Eye (tissue), 1 donor: ENCODE data around the gene PCDH15.
"Not testable (repeated sequence)": the region's sequence is repeated elsewhere in the genome, so short reads cannot be mapped to it uniquely, and the experiment has no call there.

Source experiments
- DNase-seq: peaks from one replicate; pipeline ENCODE4 v3.0.0-alpha.2; 2015

The PCDH15 gene

GRCh38 chr10:54531296-54531695, 269.7 kb downstream of the PCDH15 start:
- no peak for DNase-seq

DNA sequence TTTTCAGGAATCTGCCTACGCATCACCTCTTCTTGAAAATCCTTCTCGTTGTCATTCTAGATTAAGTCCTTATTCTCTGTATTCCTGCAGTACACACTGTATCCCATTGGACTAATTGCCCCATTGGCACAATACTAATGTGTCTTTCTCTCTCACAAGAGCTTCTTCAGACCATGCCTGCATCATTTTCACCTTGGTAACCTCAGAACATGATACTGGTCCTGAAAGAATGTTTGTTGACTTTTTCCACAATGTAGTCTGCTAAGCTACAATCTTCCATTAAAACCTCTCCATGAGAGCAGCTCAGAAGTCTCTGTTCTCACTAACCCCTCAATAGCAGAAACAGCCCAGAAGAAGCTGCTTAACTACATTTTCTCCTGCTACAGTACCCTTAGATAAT, 270.7 kb downstream of the PCDH15 start:
- no peak for DNase-seq

DNA sequence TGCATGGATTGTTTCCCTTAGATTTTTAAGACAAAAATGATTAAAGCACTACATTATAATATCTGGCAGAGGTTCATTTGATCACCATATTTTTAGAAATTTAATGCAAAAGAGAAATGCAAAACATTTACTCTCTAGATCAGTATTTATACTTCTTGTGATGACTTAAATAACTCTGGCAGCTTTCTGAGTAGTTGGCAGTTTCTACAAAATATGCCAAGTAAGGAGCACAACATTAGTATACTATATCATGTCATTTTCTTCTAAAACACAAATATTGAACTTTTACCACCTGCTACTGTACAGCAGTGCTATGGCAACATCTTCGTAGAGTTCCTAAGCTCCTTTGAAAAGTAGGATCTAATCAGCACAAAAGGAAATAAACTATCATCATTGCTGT, 275.2 kb downstream of the PCDH15 start:
- no peak for DNase-seq

DNA sequence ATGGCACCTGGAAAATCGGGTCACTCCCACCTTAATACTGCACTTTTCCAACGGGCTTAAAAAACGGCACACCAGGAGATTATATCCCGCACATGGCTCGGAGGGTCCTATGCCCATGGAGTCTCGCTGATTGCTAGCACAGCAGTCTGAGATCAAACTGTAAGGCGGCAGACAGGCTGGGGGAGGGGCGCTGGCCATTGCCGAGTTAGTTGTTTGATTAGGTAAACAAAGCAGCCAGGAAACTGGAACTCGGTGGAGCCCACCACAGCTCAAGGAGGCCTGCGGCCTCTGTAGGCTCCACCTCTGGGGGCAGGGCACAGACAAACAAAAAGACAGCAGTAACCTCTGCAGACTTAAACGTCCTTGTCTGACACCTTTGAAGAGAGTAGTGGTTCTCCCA, 285.8 kb downstream of the PCDH15 start:
- DNase-seq, result not testable (repeated sequence)

GRCh38 chr10:54503863-54504262, 297.2 kb downstream of the PCDH15 start:
- no peak for DNase-seq

GRCh38 chr10:54501929-54502328, 299.1 kb downstream of the PCDH15 start:
- DNase-seq, result no peak

DNA sequence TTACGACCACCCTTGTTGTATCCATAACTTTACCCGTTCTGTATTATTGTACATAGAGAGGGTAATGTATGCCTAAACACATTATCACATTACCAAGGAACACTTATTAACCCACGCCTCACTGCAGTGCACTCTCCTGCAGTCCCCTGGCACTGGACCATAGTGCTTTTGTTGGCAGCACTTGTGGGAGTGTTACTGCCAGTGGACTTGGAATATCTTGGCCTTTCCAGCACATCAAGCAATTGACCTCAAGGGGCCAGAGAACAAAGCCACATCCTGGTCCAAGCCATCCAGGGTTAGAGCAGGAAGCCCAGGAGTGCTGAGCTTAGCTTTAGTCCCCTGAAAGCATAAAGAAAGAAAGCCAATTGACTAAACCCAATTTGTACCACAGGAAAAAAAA, 304.2 kb downstream of the PCDH15 start:
- no peak for DNase-seq

GRCh38 chr10:54487743-54488142, 313.3 kb downstream of the PCDH15 start:
- DNase-seq, result no peak

- no peak for DNase-seq
Observed at GRCh38 chr10:54485971-54486370, 315.1 kb downstream of the PCDH15 start.

DNA sequence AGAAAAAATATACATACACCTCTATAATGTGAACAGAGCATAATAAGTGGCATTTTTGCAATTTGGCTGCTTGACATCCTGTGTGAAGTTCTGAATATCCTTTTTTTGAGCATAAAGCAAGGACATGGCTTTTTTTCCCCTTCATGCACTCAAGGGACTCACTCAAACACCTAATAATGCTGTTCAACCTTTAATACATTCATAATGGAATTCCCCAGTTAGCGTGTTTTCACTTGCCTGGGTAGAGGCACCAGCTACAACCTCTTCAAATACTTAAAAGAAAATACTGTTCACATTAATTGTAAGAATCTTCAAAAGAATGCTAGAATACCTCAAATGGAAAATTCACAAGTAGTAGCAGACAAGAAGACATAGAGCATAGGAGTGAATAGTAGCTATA, 316.8 kb downstream of the PCDH15 start:
- DNase-seq, result no peak

GRCh38 chr10:54478601-54479000, 322.4 kb downstream of the PCDH15 start:
- DNase-seq, result no peak

GRCh38 chr10:54477738-54478137, 323.3 kb downstream of the PCDH15 start:
- no peak for DNase-seq

GRCh38 chr10:54470324-54470631, 330.8 kb downstream of the PCDH15 start:
- no peak for DNase-seq

DNA sequence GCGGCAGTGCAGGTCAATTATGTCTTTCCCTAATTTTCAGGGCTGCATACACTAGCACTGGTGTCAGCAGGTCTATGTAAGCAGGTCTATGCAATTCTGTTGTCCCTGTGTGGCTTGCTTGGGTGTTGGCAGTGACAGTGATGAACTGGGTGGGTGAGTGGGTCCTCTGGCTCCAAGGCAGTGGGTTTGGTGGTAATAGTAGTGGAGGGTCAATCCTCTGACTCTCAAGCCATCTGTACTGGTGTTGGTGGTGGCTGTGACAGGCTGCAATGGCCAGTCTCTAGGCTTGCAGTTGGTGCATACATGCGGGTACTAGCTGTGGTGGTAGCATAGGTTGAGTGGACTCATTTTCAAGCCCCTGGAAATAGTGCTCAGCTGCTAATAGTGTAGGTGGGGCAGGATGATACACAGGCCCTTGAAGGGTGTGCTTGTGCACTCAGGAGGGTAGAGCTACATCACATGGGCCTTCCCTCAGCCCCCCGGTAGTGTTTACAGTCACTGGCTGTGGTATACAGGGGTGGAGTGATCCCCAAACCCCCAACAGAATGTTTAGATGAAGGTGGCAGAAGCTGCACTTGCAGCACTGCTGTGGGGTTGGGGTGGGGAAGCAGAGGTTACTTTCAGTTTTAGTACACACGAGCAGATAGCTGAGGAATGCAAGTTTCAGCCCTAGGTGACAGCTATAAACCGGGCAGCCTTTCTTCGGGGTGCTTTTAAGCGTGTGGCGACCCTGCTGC, 331.3 kb downstream of the PCDH15 start:
- no peak for DNase-seq

DNA sequence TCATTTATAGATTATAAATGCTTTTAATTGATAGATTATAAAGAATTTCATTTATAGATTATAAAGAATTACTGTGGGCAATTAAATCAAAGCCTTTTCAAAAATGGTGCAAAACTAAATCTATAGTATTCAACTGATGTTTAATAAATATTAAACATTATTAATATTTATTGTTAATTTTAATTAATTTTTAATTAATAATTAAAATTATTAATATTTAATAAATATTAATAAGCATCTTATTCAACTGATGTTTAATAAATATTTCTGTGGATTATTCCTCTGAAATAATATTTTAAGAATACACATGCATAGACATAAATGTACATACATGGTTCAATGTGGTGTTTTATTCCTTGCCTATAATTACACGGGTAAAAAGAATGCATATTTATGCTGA, 346.8 kb downstream of the PCDH15 start:
- DNase-seq, result no peak

DNA sequence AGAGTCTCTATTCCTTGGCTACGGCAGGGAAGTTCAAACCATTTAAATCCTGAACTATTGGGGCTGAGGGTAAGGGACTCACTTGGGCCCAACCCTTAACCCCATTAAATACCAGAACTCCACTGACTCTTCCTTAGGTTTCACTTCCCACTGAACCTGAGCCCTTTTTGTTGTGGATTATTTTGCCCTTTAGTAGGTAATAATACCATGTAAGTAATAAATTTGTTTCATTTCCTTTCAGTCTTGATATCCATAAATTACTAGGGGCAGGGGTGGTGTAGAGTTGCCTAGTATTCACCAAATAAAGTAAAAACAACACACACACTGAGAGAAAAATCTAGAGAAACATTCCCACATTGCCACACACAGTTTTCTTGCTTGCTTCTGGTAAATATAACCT, 352.0 kb downstream of the PCDH15 start:
- DNase-seq, result no peak

GRCh38 chr10:54444170-54444569, 356.9 kb downstream of the PCDH15 start:
- DNase-seq, result no peak

DNA sequence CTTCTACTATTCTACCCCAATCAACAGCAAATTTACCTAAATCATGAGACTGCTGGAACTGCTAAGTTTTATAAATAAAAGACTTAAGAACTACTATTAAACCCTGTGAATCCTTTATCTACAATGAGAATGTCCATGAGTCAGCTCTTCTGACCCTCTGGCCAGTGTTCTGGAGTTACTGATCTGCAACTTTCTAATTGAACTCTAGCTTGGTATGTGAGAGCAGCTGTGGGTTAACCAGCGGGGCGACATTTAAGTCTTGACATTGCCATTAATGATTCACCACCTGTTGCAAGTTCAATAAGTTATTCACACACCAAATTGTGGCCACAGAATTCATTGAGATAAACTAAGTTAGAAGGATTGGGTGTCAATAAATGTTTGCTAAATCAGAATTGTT, 359.8 kb downstream of the PCDH15 start:
- no peak for DNase-seq

DNA sequence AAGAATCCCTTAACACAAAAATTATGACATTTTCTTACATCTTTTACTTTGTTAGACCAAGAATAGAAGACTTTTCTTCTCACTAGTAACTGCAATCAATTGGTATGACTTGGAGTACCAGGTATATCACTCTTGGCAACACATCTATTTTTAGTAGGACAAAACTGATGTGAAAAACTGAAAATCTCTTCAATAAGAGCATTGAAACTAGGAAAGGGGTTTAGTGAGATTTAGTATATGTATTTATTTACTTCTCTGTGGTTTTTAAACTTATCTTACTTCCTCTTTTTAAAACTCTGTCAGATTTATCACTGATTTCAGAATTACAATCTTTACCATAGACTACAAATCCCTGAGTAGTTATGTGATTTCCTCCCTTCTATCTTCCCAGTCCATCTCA, 366.2 kb downstream of the PCDH15 start:
- DNase-seq, result no peak

DNA sequence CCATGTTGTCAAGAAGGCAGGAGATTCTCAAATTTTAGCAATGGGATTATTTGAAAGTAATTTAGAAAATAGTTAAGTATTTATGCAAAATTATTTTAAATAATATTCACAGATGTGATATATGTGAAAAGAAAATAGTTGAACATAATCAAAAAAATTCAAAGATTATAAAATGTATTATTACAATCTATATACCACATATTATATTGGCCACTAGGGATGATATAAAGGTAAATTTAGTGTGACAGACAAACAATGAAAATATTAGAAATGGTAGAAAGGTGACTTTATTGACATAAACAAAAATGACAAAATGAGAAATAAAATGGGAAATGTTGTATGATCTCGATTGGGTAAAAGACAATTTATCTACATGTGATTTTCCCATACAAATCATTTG, 385.5 kb downstream of the PCDH15 start:
- DNase-seq, result no peak

- peak; percentile 66 for DNase-seq
Observed at GRCh38 chr10:54402576-54402975, 398.5 kb downstream of the PCDH15 start.

DNA sequence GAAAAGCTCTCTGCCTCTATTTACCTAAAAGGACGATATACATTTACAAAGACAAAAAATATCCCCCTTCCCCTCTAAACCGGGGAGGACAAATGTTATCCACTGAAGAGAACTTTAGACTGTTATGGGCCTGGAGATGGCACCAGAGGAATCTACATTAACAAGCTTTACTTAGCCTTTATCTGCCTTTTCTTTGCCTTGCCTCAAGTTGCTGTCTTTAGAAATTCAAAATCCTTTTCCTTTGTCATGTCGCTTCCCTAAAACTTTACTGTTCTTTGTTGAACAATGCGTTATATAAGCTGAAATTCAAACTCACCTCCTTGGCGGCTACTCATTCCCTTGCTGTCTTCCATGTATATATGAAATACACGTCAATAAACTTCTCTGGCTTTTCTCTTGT, 405.0 kb downstream of the PCDH15 start:
- DNase-seq, result no peak

DNA sequence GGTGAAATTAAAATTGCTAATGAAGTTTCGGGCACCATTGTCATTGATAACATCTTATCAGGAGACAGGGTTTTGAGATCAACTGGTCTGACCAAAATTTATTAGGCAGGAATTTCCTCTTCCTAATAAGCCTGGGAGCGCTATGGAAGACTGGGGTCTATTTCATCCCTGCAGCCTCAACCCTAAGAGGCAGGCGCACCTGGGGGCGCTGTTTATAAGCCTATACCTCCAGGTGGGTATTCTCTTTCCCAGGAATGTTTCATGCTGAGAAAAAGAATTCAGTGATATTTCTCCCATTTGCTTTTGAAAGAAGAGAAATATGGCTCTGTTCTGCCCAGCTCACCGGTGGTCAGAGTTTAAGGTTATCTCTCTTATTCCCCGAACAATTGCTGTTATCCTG, 406.4 kb downstream of the PCDH15 start:
- not testable (repeated sequence) for DNase-seq

GRCh38 chr10:54372179-54372578, 428.9 kb downstream of the PCDH15 start:
- no peak for DNase-seq

GRCh38 chr10:54368984-54369383, 432.0 kb downstream of the PCDH15 start:
- DNase-seq, result no peak

DNA sequence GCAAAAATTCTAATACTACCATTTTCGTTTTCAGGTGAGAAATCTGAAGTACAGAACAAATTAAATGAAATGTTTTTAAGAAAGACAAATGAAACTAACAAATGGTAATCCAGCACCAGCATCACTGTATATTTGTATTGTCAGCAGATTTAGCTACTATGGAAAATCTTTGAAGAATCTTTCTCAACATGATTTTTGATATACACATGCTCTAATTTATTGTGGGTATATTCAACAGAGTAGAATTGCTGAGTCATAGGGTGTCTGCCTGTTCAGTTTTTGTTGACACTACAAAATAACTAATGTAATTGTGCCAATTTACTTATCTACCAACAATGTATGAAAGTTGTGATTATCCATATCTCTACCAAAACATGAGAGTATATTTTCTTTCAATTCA, 437.6 kb downstream of the PCDH15 start:
- no peak for DNase-seq
